ENCODE results near the gene FAM222B.
A peak's percentile ranks its signal among the peaks of the same experiment; 100 is the strongest.
"Not testable (repeated sequence)": the region's sequence is repeated elsewhere in the genome, so short reads cannot be mapped to it uniquely, and the experiment has no call there.

The FAM222B gene

GRCh38 chr17:28726226-28726626 is 116.4 kb downstream of the FAM222B start, which contains the start of gene TLCD1:
TSS of gene TLCD1 (minus strand) at chr17:28726233. CDS start at chr17:28726097, 136 bp downstream.
- peak; percentile 40 for DNase-seq

GRCh38 chr17:28725660-28726225 is 116.8 kb downstream of the FAM222B start:
- peak; percentile 37 for DNase-seq

- DNase-seq: no peak
Measured at GRCh38 chr17:28725166-28725659, 117.4 kb downstream of the FAM222B start.

DNA sequence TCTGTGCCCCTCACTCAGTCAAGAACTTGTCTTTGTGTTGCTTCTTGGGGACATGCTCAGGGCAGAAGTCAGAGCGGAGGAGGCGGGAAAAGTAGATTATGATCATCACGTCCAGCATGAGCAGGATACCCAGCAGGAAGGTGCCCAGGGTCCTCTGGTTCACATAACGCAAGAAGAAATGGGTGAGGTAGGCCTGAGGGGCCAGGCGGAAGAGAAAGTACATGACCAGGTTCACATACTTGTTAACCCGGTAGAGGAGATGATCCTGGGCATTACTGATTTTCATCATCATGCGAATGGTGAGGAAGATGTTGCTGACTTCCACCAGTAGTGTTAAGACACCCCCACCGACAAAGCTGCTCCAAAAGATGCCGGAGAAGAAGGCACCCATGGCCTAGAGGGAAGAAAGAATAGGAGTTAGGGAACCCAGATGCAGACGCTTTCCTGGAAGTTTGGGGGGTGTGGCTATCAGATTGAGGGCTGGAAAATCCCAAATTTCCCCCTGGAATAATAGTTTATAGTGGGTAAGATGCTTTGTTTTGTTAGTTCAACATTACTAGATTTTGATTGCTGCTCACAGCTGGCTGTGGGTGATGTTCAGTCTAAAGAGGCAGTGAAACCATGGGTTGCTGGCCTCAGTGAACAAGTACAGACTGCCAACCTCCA is 118.0 kb downstream of the FAM222B start:
- no peak for DNase-seq

DNA sequence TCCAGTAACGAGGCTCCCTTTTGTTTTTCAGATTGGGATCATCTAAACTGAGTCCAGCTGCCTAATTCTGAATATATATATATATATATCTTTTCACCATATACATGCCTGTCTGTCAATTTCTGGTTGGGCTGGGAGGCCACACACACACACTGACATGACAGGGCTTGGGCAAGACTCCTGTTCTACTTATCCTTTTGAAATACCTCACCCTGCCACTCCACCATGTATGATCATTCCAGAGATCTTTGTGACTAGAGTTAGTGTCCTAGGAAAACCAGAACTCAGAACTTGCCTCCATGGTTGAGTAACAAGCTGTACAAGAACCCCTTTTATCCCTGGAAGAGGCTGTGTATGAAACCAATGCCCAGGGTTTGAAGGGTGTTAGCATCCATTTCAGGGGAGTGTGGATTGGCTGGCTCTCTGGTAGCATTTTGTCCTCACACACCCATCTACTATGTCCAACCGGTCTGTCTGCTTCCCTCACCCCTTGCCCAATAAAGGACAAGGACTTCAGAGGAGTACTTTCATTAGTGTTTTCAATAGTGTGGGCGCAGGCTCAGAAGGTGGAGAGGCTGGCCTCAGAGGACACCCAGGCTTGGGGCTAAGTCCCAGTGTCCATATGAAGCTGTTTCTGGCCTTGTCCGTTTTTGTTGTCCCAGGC is 118.6 kb downstream of the FAM222B start:
- DNase-seq: not testable (repeated sequence)

DNA sequence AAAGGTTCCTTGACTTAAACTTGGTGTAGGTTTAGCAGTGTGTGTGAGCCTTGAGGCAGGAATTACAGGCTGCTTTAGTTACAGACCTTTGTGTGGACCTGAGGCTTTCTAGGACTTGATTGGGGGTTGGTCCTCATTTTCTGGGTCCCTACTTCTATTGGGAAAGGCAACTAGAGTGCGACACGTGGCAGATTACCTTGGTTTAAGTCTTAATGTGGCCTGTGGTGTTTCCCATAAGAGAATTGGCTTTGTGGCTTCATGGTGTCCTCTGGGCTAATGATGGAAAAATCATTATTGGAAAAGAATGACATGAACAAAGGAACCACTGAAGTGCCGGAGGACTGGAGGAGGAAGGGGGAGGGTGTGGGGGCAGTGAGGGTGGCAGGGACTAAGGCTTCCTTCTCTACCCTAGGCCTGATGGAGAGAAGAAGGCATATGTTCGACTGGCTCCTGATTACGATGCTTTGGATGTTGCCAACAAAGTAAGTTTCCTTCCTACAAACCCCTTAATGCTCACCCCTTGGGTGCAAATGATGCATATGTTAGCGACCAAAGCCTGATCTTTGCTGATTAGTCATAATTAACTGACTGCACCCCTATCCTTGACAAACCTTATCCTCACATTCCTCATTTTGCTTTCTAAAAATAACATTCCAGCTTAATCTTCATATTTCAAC is 119.3 kb downstream of the FAM222B start:
- DNase-seq: no peak

- no peak for DNase-seq
Measured at GRCh38 chr17:28722417-28723158, 120.0 kb downstream of the FAM222B start.

DNA sequence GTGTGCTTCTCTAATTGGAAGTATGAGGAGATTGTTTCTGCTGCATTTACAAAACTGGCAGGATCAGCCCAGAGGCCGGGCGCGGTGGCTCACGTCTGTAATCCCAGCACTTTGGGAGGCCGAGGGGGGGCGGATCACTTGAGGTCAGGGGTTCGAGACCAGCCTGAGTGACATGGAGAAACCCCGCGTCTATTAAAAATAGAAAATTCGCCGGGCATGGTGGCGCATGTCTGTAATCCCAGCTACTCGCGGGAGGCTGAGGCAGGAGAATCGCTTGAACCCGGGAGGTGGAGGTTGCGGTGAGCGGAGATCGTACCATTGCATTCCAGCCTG is 121.6 kb downstream of the FAM222B start:
- DNase-seq: not testable (repeated sequence)

GRCh38 chr17:28720247-28720996 is 122.2 kb downstream of the FAM222B start:
- DNase-seq: no peak

- DNase-seq: no peak
Measured at GRCh38 chr17:28719021-28719433, 123.6 kb downstream of the FAM222B start.

DNA sequence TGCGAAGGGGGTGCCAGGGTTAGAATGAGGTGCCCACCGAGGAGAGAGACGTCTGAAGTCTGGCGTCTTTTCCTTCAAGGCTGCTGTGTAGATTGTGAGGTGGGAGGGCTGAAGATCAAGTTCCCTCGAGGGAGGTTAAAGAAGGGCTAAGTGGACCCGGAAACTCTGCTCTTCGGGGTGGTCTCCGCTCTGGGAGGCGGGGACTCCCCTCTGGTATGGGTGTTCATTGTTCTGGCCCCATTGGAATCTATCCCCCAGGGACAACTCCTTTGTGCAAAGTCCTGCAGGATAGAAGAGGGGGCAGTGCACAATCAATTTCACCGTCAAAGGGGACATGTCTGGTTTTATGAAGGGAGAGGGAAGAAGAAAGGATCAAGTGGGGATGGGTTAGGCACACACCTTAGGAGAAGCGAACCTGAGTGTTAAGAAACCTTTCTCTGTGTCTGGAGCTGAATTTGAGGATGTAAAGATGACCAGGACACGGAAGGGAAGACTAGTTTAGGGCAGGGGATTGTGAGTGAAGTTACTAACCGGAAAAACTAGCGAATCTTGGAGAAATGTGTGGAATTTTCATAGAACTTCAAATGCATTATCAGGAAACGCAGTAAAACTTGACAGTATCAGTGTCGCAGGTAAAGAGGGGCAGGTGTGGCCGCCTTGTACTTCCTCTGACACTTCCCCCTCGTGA is 124.1 kb downstream of the FAM222B start:
- DNase-seq: no peak

GRCh38 chr17:28717578-28718332 is 124.8 kb downstream of the FAM222B start, which contains the start of gene RAB34:
TSS of gene RAB34 (minus strand) at chr17:28717868. CDS start at chr17:28717266, 602 bp downstream.
- peak; percentile 31 for DNase-seq

DNA sequence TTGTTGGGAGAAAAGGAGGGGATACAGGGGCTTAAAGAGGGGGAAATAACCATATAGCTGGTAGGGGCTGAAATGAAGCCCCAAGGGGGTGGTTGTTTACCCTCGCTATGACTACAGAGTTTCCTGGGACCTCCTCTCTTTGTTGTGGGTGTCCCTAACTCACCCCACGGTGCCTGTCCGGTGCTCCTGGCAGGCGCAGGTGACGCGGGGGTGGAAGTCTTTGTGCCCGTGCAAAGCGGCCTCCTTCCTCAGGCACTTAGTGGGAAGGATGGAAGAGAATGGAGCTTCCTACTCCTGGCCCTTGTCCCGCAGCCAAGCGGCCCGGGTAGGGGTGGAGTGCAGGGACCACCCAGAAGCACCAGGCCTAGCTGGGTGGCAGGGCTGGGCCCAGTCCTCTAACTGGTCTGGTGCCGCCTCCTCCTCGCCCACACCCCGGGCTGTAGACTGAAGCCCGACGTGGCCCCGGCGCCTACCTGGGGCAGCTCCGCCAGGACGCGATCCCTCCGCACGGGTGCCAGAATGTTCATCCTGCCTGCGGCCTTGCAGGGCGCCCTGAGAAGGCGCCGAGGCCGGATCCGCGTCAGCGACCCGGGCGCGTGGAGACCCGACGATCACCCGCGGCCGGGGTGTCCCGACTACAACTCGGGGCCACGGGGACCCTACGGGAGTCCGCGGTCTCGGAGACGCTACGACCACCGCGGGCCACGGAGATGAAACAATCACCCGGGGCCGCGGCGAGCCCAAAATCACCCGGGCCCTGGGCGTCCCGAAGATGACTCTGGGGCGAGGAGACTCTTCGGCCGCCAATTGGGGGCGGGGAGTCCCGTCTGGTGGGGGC is 125.6 kb downstream of the FAM222B start:
- DNase-seq: no peak

- DNase-seq: no peak
Measured at GRCh38 chr17:28715217-28715616, 127.4 kb downstream of the FAM222B start.

DNA sequence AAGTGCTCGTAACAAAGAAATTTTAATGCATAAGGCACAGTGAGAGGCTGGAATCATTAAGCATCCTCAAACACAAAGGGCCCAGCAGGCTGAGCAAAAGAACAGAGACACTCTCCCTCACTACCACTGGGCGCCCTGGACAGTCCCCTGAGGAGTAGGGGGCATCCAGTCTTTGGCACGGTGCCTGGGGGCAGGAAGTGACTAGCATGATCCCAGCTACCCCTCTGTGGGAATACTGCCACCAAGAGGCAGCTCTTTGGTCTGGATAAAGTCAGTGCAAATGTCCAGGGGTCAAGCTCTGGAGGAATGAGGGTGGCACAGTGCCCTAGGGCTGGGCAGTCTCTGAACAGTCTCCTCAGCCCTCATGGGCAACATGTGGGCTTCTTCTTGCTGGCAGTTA is 128.3 kb downstream of the FAM222B start:
- no peak for DNase-seq

- no peak for DNase-seq
Measured at GRCh38 chr17:28712705-28713415, 129.7 kb downstream of the FAM222B start.

DNA sequence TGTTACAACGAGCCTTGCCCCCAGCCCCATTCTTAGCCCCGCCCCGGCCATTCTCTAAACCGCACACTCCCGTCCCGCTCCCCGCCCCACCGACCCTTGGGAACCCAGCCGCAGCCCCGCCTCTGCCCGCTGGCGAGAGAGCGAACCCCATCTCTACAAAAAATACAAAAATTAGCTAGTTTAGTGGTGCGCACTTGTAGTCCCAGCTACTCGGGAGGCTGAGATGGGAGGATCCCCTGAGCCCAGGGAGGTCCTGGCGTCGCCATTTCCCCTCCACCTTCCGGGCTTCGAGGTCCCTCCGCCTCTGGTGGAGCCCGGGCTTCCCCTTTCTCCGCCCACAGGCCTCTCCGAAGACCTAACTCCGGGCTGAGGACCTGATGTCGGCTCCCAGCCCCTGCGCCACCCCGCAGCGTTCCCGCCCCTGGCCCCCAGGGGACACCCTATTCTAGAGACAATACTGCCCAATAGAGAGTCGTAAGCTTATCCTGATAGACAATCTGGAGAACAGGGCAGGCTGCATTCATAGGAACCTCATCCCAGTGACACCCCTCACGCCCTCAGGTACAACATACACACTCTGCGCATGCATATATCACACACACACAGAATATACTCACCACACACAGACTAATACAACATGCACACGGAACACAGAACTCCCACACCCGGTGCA is 130.4 kb downstream of the FAM222B start:
- peak; percentile 77 for DNase-seq

DNA sequence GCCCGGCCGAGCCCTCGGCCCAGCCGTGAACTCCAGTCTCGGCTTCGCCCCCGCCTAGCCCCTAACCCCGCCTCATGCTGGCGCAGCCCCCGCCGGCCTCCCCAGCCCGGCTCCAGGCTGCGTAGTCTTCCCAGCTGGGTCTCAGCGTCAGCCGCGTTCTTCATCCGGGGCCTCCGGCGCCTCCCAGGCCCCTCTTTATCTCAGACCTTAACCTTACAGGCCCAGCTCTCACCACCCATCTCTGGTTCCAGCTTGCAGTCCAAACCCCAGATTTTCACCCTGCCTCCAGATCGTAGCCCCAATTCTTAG is 130.9 kb downstream of the FAM222B start, which contains the start of gene PROCA1:
TSS of gene PROCA1 (minus strand) at position 166 of the 309 bp plus-strand sequence. CDS start 228 bp downstream, outside the sequence.
- DNase-seq: no peak

Data from GDM1 (cell line).